ENCODE results near the gene ZNF554. TPM values are rescaled to one million over a fixed set of nuclear protein-coding genes. Genes with fewer than 3 reads are reported as not detected.

The ZNF554 gene
- total and polyA plus RNA-seq, 4 donors: 1.1 to 8.8 (median 4.0) TPM

DNA sequence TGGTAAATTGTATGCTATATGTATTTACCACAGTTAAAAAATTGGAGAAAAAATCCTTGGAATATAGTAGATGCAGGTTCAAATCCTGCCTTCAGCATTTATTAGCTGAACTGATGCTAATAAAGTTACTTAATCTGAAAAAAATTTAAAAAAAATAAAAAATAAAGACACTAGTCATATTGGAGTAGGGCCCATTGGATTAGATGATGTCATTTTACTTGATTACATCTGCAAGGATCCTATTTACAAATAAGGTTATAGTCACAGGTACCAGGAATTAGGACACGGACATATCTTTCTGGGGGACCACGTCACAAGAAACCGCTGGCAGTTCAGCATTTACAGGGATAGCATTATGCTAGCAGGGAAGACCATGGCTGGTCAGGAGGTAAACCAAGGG, 27.8 kb downstream of the ZNF554 start:
- no peak for TF ChIP-seq CTCF (IDR thresholded peaks at IDR 0.05; ENCODE audit: control extremely low read depth, extremely low read depth)
- Histone ChIP-seq H3K27me3 (ENCODE audit: control insufficient read depth in 3 of 3, insufficient read depth in 3 of 3, low read length in 2 of 3) (no peaks in the 10 kb centered on the region), H3K27ac (ENCODE audit: low read depth in 1 of 2, low read length in 1 of 2) (no peak overlapping the region), H3K9ac (ENCODE audit: insufficient read depth in 1 of 2, low read length in 2 of 2) (no peak overlapping the region), H3K9me3 (ENCODE audit: control insufficient read depth in 4 of 4, insufficient read depth in 3 of 4, low read length in 3 of 4) (peaks cover 3 to 39% (median 22%) of the 10 kb centered on the region in 4 donors), H3K4me1 (ENCODE audit: control insufficient read depth in 5 of 5, insufficient read depth in 5 of 5, low read length in 5 of 5) (peaks cover 0 to 4% (median 2%) of the 10 kb centered on the region in 5 donors), H3K36me3 (ENCODE audit: control insufficient read depth in 4 of 4, insufficient read depth in 4 of 4, low read length in 4 of 4) (peaks cover 9 to 59% (median 36%) of the 10 kb centered on the region in 4 donors), H3K4me3 (peak overlapping the region; percentile 4)
- WGBS, 2 donors: 95 to 99% methylated on average over 3 of the region's 3 CpGs
- ATAC-seq (ENCODE audit: insufficient read depth, low FRiP score) (no peak), DNase-seq (no peak)

- H3K36me3 ChIP-seq (ENCODE audit: control insufficient read depth in 4 of 4, insufficient read depth in 4 of 4, low read length in 4 of 4): peaks cover 18 to 70% (median 47%) of the 10 kb centered on the region in 4 donors
- H3K9me3 ChIP-seq (ENCODE audit: control insufficient read depth in 4 of 4, insufficient read depth in 3 of 4, low read length in 3 of 4): peaks cover 14 to 50% (median 32%) of the 10 kb centered on the region in 4 donors
- no peak overlapping the region for H3K4me3 ChIP-seq
- 85% methylated on average over 4 of the region's 4 CpGs for WGBS, 2 donors
- peaks cover 0 to 3% (median 0%) of the 10 kb centered on the region in 5 donors for H3K4me1 ChIP-seq (ENCODE audit: control insufficient read depth in 5 of 5, insufficient read depth in 5 of 5, low read length in 5 of 5)
- H3K9ac ChIP-seq (ENCODE audit: insufficient read depth in 1 of 2, low read length in 2 of 2): no peak overlapping the region
- no peak overlapping the region for H3K27ac ChIP-seq (ENCODE audit: low read depth in 1 of 2, low read length in 1 of 2)
- no peak for TF ChIP-seq CTCF (IDR thresholded peaks at IDR 0.05; ENCODE audit: control extremely low read depth, extremely low read depth)
- no peak for ATAC-seq (ENCODE audit: insufficient read depth, low FRiP score)
- H3K27me3 ChIP-seq (ENCODE audit: control insufficient read depth in 3 of 3, insufficient read depth in 3 of 3, low read length in 2 of 3): no peaks in the 10 kb centered on the region
- DNase-seq: no peak
Measured at GRCh38 chr19:2848616-2849015, 28.9 kb downstream of the ZNF554 start.

- DNase-seq: no peak
- Histone ChIP-seq H3K27me3 (ENCODE audit: control insufficient read depth in 3 of 3, insufficient read depth in 3 of 3, low read length in 2 of 3) (no peaks in the 10 kb centered on the region), H3K4me3 (no peak overlapping the region), H3K9me3 (ENCODE audit: control insufficient read depth in 4 of 4, insufficient read depth in 3 of 4, low read length in 3 of 4) (peaks cover 21 to 61% (median 35%) of the 10 kb centered on the region in 4 donors), H3K9ac (ENCODE audit: insufficient read depth in 1 of 2, low read length in 2 of 2) (no peak overlapping the region), H3K27ac (ENCODE audit: low read depth in 1 of 2, low read length in 1 of 2) (no peak overlapping the region), H3K4me1 (ENCODE audit: control insufficient read depth in 5 of 5, insufficient read depth in 5 of 5, low read length in 5 of 5) (peaks cover 0 to 3% (median 0%) of the 10 kb centered on the region in 5 donors), H3K36me3 (ENCODE audit: control insufficient read depth in 4 of 4, insufficient read depth in 4 of 4, low read length in 4 of 4) (peaks cover 18 to 77% (median 54%) of the 10 kb centered on the region in 4 donors)
- no peak for ATAC-seq (ENCODE audit: insufficient read depth, low FRiP score)
- no peak for TF ChIP-seq CTCF (IDR thresholded peaks at IDR 0.05; ENCODE audit: control extremely low read depth, extremely low read depth)
- WGBS, 2 donors: 85 to 94% methylated on average over 3 of the region's 3 CpGs
Measured at GRCh38 chr19:2850256-2850925, 30.7 kb downstream of the ZNF554 start.

Measured in lung (tissue), 12 donors.